ENCODE data around the gene DLGAP1. TPM values are rescaled to one million over a fixed set of nuclear protein-coding genes. Genes with fewer than 3 reads are reported as not detected.

The DLGAP1 gene
- total and polyA plus RNA-seq, 2 of the 13 experiments (the other 11 are each of a cell fraction or from before 2014, with no cell fraction given): 0.01 TPM; not detected in 1

DNA sequence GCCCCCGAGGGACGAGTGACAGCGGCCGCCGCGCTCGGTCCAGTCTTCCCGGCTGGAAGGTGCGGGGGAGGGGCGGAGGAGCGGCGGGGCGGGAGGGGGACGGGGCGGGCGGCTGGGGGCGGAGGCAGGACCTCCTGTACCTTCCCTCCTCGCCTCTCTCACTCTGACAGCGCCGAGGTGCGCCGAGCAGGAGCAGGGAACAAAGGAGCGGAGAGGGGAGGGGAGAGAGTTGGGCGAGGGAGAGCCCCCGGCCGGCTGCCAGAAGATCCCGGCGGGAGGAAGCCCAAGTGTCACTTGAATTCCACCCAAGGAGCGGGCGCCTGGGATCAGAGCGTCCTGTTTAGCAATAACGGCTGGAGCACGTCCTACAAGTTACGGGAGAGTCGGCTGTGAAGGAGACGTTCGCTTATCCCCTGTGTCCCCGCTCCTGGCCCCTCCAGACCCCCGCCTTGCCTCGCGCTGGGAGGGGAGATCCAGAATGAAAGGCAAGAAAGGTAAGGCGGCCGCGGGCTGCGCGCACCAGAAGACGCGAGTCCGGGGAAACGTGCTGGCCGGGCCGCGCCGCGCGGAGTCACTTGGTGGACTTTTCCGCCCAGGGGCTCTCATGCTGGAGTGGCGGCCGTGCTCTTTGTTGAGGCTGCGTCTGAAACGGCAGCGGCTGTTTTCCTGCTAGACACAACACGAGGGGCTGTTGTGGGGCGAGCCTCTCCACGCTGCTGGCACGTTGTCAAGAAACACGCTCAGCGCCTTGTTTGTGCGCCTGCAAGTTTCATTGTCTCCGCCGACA is 1004.9 kb downstream of the DLGAP1 start, which contains the start of gene TGIF1 (continued):
- no peak for TF ChIP-seq ZNF17 (CRISPR knock-in tag; IDR thresholded peaks at IDR 0.05)
- TF ChIP-seq ZNF724P (CRISPR knock-in tag; IDR thresholded peaks at IDR 0.05; ENCODE audit: borderline replicate concordance): 0 out of 2 replicates have a peak, but pooled peaks have one; percentile 9
- TF ChIP-seq ZNF234 (CRISPR knock-in tag; conservative IDR thresholded peaks at IDR 0.05): peak; percentile 73; the same call in 1 of the 2 replicates
- TF ChIP-seq, protein P1, sequence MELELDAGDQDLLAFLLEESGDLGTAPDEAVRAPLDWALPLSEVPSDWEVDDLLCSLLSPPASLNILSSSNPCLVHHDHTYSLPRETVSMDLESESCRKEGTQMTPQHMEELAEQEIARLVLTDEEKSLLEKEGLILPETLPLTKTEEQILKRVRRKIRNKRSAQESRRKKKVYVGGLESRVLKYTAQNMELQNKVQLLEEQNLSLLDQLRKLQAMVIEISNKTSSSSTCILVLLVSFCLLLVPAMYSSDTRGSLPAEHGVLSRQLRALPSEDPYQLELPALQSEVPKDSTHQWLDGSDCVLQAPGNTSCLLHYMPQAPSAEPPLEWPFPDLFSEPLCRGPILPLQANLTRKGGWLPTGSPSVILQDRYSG (CRISPR knock-in tag; IDR thresholded peaks at IDR 0.05): 0 out of 2 replicates have a peak, but pooled peaks have one; percentile 51
- TF ChIP-seq TAF1 (CRISPR knock-in tag; IDR thresholded peaks at IDR 0.05): peak; percentile 77
- peak; percentile 80; the same call in 1 of the 2 replicates for TF ChIP-seq HNRNPL (IDR thresholded peaks at IDR 0.05; ENCODE audit: low read depth, low read length)
- TF ChIP-seq ATM (IDR thresholded peaks at IDR 0.05; ENCODE audit: borderline replicate concordance): no peak
- TF ChIP-seq, protein P2, sequence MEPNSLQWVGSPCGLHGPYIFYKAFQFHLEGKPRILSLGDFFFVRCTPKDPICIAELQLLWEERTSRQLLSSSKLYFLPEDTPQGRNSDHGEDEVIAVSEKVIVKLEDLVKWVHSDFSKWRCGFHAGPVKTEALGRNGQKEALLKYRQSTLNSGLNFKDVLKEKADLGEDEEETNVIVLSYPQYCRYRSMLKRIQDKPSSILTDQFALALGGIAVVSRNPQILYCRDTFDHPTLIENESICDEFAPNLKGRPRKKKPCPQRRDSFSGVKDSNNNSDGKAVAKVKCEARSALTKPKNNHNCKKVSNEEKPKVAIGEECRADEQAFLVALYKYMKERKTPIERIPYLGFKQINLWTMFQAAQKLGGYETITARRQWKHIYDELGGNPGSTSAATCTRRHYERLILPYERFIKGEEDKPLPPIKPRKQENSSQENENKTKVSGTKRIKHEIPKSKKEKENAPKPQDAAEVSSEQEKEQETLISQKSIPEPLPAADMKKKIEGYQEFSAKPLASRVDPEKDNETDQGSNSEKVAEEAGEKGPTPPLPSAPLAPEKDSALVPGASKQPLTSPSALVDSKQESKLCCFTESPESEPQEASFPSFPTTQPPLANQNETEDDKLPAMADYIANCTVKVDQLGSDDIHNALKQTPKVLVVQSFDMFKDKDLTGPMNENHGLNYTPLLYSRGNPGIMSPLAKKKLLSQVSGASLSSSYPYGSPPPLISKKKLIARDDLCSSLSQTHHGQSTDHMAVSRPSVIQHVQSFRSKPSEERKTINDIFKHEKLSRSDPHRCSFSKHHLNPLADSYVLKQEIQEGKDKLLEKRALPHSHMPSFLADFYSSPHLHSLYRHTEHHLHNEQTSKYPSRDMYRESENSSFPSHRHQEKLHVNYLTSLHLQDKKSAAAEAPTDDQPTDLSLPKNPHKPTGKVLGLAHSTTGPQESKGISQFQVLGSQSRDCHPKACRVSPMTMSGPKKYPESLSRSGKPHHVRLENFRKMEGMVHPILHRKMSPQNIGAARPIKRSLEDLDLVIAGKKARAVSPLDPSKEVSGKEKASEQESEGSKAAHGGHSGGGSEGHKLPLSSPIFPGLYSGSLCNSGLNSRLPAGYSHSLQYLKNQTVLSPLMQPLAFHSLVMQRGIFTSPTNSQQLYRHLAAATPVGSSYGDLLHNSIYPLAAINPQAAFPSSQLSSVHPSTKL (CRISPR knock-in tag; IDR thresholded peaks at IDR 0.05): 0 out of 2 replicates have a peak, but pooled peaks have one; percentile 13
- TF ChIP-seq, protein P3, sequence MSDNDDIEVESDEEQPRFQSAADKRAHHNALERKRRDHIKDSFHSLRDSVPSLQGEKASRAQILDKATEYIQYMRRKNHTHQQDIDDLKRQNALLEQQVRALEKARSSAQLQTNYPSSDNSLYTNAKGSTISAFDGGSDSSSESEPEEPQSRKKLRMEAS (IDR thresholded peaks at IDR 0.05): peak; percentile 53
- peak; percentile 63; the same call in 1 of the 2 replicates for TF ChIP-seq ZNF230 (CRISPR knock-in tag; IDR thresholded peaks at IDR 0.05)
- TF ChIP-seq ZSCAN29 (CRISPR knock-in tag; conservative IDR thresholded peaks at IDR 0.05): no peak
- TF ChIP-seq, protein P4, sequence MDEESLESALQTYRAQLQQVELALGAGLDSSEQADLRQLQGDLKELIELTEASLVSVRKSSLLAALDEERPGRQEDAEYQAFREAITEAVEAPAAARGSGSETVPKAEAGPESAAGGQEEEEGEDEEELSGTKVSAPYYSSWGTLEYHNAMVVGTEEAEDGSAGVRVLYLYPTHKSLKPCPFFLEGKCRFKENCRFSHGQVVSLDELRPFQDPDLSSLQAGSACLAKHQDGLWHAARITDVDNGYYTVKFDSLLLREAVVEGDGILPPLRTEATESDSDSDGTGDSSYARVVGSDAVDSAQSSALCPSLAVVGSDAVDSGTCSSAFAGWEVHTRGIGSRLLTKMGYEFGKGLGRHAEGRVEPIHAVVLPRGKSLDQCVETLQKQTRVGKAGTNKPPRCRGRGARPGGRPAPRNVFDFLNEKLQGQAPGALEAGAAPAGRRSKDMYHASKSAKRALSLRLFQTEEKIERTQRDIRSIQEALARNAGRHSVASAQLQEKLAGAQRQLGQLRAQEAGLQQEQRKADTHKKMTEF (CRISPR knock-in tag; IDR thresholded peaks at IDR 0.05): peak; percentile 41; the same call in 1 of the 2 replicates
- TF ChIP-seq, protein P5, sequence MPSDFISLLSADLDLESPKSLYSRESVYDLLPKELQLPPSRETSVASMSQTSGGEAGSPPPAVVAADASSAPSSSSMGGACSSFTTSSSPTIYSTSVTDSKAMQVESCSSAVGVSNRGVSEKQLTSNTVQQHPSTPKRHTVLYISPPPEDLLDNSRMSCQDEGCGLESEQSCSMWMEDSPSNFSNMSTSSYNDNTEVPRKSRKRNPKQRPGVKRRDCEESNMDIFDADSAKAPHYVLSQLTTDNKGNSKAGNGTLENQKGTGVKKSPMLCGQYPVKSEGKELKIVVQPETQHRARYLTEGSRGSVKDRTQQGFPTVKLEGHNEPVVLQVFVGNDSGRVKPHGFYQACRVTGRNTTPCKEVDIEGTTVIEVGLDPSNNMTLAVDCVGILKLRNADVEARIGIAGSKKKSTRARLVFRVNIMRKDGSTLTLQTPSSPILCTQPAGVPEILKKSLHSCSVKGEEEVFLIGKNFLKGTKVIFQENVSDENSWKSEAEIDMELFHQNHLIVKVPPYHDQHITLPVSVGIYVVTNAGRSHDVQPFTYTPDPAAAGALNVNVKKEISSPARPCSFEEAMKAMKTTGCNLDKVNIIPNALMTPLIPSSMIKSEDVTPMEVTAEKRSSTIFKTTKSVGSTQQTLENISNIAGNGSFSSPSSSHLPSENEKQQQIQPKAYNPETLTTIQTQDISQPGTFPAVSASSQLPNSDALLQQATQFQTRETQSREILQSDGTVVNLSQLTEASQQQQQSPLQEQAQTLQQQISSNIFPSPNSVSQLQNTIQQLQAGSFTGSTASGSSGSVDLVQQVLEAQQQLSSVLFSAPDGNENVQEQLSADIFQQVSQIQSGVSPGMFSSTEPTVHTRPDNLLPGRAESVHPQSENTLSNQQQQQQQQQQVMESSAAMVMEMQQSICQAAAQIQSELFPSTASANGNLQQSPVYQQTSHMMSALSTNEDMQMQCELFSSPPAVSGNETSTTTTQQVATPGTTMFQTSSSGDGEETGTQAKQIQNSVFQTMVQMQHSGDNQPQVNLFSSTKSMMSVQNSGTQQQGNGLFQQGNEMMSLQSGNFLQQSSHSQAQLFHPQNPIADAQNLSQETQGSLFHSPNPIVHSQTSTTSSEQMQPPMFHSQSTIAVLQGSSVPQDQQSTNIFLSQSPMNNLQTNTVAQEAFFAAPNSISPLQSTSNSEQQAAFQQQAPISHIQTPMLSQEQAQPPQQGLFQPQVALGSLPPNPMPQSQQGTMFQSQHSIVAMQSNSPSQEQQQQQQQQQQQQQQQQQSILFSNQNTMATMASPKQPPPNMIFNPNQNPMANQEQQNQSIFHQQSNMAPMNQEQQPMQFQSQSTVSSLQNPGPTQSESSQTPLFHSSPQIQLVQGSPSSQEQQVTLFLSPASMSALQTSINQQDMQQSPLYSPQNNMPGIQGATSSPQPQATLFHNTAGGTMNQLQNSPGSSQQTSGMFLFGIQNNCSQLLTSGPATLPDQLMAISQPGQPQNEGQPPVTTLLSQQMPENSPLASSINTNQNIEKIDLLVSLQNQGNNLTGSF (CRISPR knock-in tag; IDR thresholded peaks at IDR 0.05): peak; percentile 77; the same call in 1 of the 2 replicates
- TF ChIP-seq MTA1 (CRISPR knock-in tag; IDR thresholded peaks at IDR 0.05; ENCODE audit: borderline replicate concordance): 0 out of 2 replicates have a peak, but pooled peaks have one; percentile 42
- peak; percentile 21; the same call in 1 of the 2 replicates for TF ChIP-seq SALL1 (CRISPR knock-in tag; IDR thresholded peaks at IDR 0.05)
- peak; percentile 82 to 89 for TF ChIP-seq POLR2A (IDR thresholded peaks at IDR 0.05; ENCODE audit: insufficient read depth in 1 of 2, low read depth in 2 of 2, low read length in 2 of 2)

All from HepG2 (cell line).